Keratinocyte (primary cell): Measurements from ENCODE around the gene TRIM27. TPM values are rescaled to one million over a fixed set of nuclear protein-coding genes. Genes with fewer than 3 reads are reported as not detected.
"Not testable (repeated sequence)": the region's sequence is repeated elsewhere in the genome, so short reads cannot be mapped to it uniquely, and the experiment has no call there.

ENCODE experiments used
- DNase-seq: peaks from one replicate; pipeline ENCODE4 v3.0.0-alpha.2; 2011; ENCODE audit warnings: low read depth, missing footprints, low spot score
- FAIRE-seq: peaks from 2 replicates; lab custom pipeline; 2011; peaks lifted over from hg19 to GRCh38; lab: Jason Lieb, UNC
- H2AFZ ChIP-seq: 2 replicates; pipeline ENCODE4 v1.6.0; 2012; ENCODE audit warnings: low read length, control low read depth, inconsistent platforms; ENCODE audit not compliant: control insufficient read depth
- H3K27ac ChIP-seq: 2 replicates; pipeline ENCODE4 v1.5.1; 2011; ENCODE audit warnings: low read length; ENCODE audit not compliant: control insufficient read depth, insufficient read depth
- H3K27me3 ChIP-seq: 3 replicates; pipeline ENCODE4 v1.6.0; 2011; ENCODE audit warnings: low read length; ENCODE audit not compliant: control insufficient read depth, insufficient read depth; ENCODE audit errors: extremely low read depth
- H3K36me3 ChIP-seq, 2 experiments: 2 replicates in 1 of 2; 3 replicates in 1 of 2; pipeline ENCODE4 v1.5.1; 2011; ENCODE audit warnings: low read length in 2 of 2, mild to moderate bottlenecking in 1 of 2; ENCODE audit not compliant: control insufficient read depth in 2 of 2, insufficient read depth in 2 of 2; ENCODE audit errors: extremely low read depth in 1 of 2
- H3K4me1 ChIP-seq: 3 replicates; pipeline ENCODE4 v1.5.1; 2011; ENCODE audit warnings: low read length; ENCODE audit not compliant: control insufficient read depth, insufficient read depth; ENCODE audit errors: extremely low read depth
- H3K4me2 ChIP-seq: 3 replicates; pipeline ENCODE4 v1.6.0; 2011; ENCODE audit warnings: low read depth, low read length; ENCODE audit not compliant: control insufficient read depth, insufficient read depth; ENCODE audit errors: extremely low read depth
- H3K4me3 ChIP-seq, 3 experiments: fragments of 200-600 bp in 1 of 3; sonication (generic) in 1 of 3; 2 replicates in 2 of 3; 3 replicates in 1 of 3; pipeline ENCODE4 v1.5.1; 2011 to 2016; ENCODE audit warnings: low read length in 3 of 3, mild to moderate bottlenecking in 3 of 3, control low read depth in 2 of 3, inconsistent platforms in 1 of 3, low read depth in 1 of 3, mixed read lengths in 1 of 3, mixed run types in 1 of 3, moderate library complexity in 1 of 3; ENCODE audit not compliant: control insufficient read depth in 2 of 3, insufficient read depth in 2 of 3; ENCODE audit errors: extremely low read depth in 1 of 3
- H3K79me2 ChIP-seq: 2 replicates; pipeline ENCODE4 v1.6.0; 2012; ENCODE audit warnings: low read length; ENCODE audit not compliant: control insufficient read depth, insufficient read depth
- H3K9ac ChIP-seq: 3 replicates; pipeline ENCODE4 v1.6.0; 2011; ENCODE audit warnings: low read length; ENCODE audit not compliant: control insufficient read depth, insufficient read depth; ENCODE audit errors: extremely low read depth
- H3K9me1 ChIP-seq: 3 replicates; pipeline ENCODE4 v1.6.0; 2011; ENCODE audit warnings: low read length; ENCODE audit not compliant: control insufficient read depth, insufficient read depth; ENCODE audit errors: extremely low read depth
- H3K9me3 ChIP-seq: 2 replicates; pipeline ENCODE4 v1.5.1; 2012; ENCODE audit warnings: low read depth, low read length; ENCODE audit not compliant: control insufficient read depth
- H4K20me1 ChIP-seq: 3 replicates; pipeline ENCODE4 v1.6.0; 2011; ENCODE audit warnings: low read length; ENCODE audit not compliant: control insufficient read depth, insufficient read depth; ENCODE audit errors: extremely low read depth
- EZH2 ChIP-seq: IDR thresholded peaks from one replicate; pipeline ENCODE4 v1.6.1; 2012; ENCODE audit warnings: inconsistent platforms, mild to moderate bottlenecking, low read length, moderate library complexity
- dilution Hi-C: fragments of 300-500 bp; cut with MboI; formaldehyde crosslinking; loops from one replicate; pipeline ENCODE4 v1.7.0; 2020; ENCODE audit warnings: low sequenced_read_pairs; ENCODE audit not compliant: extremely low pct_ligation_motif_present
- polyA plus RNA-seq, 5 experiments: library from polyadenylated mRNA; depleted of rRNA in 3 of 5; stranded (reverse) in 3 of 5; stranded (forward) in 1 of 5; unstranded in 1 of 5; fragments of >200 nt; gene quantifications; 1 replicate in 1 of 5; 2 replicates in 3 of 5; 3 replicates in 1 of 5; pipeline versions ENCODE4 v1.2.1 to v1.2.3, GENCODE V29; 2011 to 2012; ENCODE audit warnings: missing spikeins in 2 of 5, low read depth in 1 of 5, low replicate concordance in 1 of 5
- TF ChIP-seq, protein P1 (sequence below), 3 experiments: IDR thresholded peaks in 1 of 3; conservative IDR thresholded peaks in 1 of 3; optimal IDR thresholded peaks in 1 of 3; 2 replicates in 2 of 3; 3 replicates in 1 of 3; pipeline versions ENCODE3 to v1.5.1; 2011; ENCODE audit warnings: low read length in 3 of 3, mild to moderate bottlenecking in 3 of 3, moderate library complexity in 2 of 3, control low read depth in 1 of 3, inconsistent platforms in 1 of 3; ENCODE audit not compliant: insufficient read depth in 2 of 3; ENCODE audit errors: extremely low read depth in 1 of 3

The TRIM27 gene
- polyA plus RNA-seq, 1 donor (not counting 4 experiments of a cell fraction or from before 2014, with no cell fraction given) = 47.3 TPM

DNA sequence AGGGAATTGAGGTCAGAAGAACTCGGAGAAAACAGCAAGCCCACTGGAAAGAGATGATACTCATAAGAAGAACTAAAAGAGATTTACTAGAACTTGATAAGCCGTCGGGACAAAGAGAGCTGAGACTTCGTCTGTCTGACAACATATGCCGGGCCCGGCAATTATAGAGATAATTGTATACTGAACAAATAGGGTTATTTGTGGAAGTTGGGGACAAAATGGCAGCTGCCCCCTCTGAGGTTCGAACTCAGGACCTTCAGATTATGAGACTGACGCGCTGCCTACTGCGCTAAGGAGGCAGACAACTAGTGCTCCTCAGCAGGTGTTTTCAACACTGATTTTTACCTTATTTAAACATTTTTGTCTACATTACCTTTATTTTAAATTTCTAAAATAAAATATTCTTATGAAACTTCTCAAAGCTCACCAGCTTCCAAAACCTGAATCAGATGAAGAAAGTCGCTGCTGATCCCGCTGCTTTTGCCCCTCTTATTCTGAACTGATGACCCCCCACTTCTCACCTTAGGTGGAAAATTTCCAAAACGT is 29.3 kb upstream of the TRIM27 start:
- Histone ChIP-seq H3K27ac (peak overlapping the region; percentile 22), H3K9me3 (no peaks in the 10 kb centered on the region), H3K9ac (peak overlapping the region; percentile 59), H3K9me1 (no peaks in the 10 kb centered on the region), H3K36me3 (no peaks in the 10 kb centered on the region), H3K4me2 (peak overlapping the region; percentile 78), H2AFZ (peak overlapping the region; percentile 77), H3K4me1 (peaks cover 8% of the 10 kb centered on the region), H4K20me1 (no peaks in the 10 kb centered on the region), H3K27me3 (no peaks in the 10 kb centered on the region), H3K79me2 (no peaks in the 10 kb centered on the region), H3K4me3 (peak overlapping the region; percentile 27 to 73 (median 53))
- DNase-seq (no peak), FAIRE-seq (no peak)
- dilution Hi-C loops = no loop called here
- TF ChIP-seq, protein P1, sequence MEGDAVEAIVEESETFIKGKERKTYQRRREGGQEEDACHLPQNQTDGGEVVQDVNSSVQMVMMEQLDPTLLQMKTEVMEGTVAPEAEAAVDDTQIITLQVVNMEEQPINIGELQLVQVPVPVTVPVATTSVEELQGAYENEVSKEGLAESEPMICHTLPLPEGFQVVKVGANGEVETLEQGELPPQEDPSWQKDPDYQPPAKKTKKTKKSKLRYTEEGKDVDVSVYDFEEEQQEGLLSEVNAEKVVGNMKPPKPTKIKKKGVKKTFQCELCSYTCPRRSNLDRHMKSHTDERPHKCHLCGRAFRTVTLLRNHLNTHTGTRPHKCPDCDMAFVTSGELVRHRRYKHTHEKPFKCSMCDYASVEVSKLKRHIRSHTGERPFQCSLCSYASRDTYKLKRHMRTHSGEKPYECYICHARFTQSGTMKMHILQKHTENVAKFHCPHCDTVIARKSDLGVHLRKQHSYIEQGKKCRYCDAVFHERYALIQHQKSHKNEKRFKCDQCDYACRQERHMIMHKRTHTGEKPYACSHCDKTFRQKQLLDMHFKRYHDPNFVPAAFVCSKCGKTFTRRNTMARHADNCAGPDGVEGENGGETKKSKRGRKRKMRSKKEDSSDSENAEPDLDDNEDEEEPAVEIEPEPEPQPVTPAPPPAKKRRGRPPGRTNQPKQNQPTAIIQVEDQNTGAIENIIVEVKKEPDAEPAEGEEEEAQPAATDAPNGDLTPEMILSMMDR (optimal IDR thresholded peaks at IDR 0.05 in 1 of 3, IDR thresholded peaks at IDR 0.05 in 1 of 3, conservative IDR thresholded peaks at IDR 0.05 in 1 of 3; ENCODE audit: extremely low read depth in 1 of 3, insufficient read depth in 2 of 3, low read length in 3 of 3) = no peak
- TF ChIP-seq EZH2 = no peak

DNA sequence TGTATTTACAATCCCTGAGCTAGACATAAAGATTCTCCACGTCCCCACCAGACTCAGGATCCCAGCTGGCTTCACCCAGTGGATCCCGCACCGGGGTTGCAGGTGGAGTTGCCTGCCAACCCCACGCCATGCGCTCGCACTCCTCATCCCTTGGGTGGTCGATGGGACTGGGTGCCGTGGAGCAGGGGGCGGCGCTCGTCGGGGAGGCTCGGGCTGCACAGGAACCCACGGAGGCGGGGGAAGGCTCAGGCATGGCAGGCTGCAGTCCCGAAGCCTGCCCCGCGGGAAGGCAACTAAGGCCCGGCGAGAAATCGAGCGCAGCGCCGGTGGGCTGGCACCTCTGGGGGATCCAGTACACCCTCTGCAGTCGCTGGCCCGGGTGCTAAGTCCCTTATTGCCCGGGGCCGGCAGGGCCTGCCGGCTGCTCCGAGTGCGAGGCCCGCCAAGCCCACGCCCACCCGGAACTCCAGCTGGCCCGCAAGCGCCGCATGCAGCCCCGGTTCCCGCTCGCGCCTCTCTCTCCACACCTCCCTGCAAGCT is 25.9 kb upstream of the TRIM27 start:
- FAIRE-seq = not testable (repeated sequence)

More for the DNA sequence above, 25.9 kb upstream of the TRIM27 start:
- H3K4me2 ChIP-seq, H3K9me1 ChIP-seq, H3K79me2 ChIP-seq, DNase-seq, H2AFZ ChIP-seq, dilution Hi-C loops, H3K4me1 ChIP-seq, H3K36me3 ChIP-seq, H3K27ac ChIP-seq, H3K9me3 ChIP-seq, H4K20me1 ChIP-seq, H3K9ac ChIP-seq, H3K27me3 ChIP-seq, H3K4me3 ChIP-seq: not testable (repeated sequence)
